NCI-H1092 treated with DMSO at 0.1 percent for 48 hours (cell line): ENCODE results near the gene SLCO3A1.
"Not testable (repeated sequence)": the region's sequence is repeated elsewhere in the genome, so short reads cannot be mapped to it uniquely, and the experiment has no call there.

Source experiments
- DNase-seq: peaks from one replicate; lab custom pipeline; 2025; lab: John Stamatoyannopoulos, UW

The SLCO3A1 gene

DNA sequence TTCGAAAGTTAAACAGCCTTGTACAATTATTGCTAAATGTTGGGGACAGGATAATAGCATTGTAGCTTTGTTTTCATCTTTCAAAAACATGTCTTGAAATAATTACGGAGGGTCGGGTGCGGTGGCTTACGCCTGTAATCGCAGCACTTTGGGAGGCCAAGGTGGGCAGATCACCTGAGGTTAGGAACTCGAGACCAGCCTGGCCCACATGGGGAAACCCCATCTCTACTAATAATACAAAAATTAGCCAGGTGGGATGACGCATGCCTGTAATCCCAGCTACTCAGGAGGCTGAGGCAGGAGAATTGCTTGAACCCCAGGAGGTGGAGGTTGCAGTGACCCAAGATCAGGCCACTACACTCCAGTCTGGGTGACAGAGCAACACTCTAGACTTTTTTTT, 216.7 kb downstream of the SLCO3A1 start:
- DNase-seq: not testable (repeated sequence)

DNA sequence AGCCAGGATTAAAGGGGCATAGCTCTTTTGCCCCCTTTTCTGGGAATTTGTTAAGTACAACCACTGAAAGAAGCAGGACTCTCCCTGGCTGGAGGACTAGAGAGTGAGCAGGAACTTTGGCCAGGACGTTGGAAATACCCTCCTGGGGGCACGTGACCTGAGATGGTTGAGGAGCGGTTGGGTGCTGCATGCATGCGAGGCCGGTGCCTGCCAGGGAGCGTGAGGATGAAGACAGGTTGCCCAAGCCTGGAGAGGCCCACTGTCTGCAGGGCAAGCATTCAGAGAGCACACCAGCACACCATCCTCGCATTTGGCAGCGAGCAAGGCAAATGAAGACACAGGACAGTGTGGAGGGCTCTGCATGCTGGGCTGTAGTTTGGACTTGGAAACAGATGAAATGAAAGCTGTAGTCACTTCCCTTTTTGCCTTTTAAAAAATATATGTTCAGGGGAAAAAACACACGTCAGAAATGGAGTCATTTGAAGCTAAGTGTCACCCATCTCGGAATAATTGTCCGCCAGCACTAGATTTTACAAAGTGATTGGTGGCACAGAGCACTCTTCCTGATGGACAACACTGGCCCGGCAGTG, 217.6 kb downstream of the SLCO3A1 start:
- no peak for DNase-seq

DNA sequence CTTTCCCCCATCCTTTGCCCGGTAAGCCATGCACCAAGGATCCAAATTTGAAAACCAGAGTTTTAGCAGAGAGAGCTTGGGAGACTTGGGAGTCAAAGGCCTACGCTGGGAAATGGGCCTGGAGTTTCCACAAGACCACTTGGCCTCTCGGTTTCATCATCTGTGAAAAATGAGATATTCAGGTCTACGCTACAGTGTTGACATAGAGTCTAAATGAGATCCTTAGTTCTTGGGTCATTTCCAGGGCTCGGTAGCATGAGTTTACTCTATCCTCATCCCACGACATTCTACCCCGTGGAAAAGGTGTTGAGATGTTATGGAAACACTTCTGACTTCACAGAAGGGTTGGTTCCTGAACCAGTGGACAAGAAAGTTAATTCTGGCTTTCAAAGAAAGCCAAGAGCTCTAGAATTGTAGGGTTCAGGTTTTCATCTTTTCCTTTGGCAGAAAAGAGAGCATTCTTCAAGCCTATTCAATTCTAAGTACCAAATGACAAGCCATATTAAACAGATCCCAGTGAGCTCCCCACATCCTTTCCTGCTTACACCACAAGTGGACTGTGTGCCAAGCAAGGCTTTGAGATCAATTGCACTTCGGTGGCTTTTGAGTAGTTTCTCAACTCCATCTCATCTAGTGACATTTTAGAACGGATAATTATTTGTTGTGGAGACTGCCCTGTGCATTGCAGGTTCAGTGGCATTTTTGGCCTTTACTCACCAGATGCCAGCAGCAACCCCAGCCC, 219.7 kb downstream of the SLCO3A1 start:
- DNase-seq: peak; percentile 15

DNA sequence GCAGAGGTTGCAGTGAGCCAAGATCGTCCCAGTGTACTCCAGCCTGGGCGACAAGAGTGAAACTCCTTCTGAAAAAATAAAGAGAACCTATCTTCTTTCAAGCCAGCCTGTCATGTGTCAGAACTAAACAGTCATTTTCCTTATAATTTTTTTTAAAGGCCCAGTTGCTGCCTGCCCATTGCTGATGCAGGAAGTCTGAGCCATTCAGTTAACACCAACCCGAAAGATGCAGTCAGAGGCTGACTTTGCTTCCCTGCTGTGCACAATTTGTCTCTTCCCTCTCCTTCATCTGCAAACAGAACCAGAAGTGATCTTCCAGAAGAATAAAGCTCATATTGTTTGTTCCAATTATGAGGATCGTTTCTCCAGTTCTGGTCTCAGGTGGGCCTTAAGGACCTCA, 220.6 kb downstream of the SLCO3A1 start:
- no peak for DNase-seq

DNA sequence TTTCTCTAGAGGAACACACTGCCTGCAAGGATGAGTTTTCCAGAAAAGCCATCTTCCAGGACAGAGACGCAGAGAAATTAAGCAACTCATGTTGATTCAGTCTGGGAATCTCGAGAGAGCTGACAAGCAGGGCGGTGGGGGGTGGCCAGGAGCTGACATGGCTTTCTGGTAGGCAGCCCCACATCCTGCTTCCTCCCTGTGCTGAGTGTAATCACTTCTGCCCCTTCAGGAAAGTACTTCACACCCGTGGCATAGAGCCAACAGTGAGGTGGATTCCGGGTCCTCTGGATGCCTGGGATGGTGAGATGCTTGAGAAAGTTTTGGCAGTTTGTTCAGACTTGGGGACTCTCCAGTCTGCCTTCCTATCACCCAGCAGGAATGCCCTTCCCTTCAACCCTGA, 221.1 kb downstream of the SLCO3A1 start:
- no peak for DNase-seq

DNA sequence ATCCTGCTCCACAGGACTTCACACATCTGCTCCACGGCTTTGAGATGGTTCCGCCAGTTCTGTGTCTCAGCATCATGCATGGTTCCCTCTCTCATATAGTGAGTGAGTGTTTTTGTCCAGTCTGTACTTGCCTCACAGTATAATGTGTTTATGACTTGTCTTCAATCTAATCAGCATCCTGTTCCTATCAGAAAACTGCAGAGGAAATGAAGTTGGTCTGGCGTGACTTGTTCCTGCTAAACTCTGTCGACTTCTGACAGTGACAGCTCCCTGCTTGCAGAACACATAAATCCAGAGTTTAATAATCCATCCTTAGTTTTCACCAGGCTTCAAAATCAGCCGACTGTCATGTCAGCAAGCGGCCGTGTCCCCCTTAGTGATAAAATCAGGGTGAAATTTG, 222.3 kb downstream of the SLCO3A1 start:
- DNase-seq: no peak

DNA sequence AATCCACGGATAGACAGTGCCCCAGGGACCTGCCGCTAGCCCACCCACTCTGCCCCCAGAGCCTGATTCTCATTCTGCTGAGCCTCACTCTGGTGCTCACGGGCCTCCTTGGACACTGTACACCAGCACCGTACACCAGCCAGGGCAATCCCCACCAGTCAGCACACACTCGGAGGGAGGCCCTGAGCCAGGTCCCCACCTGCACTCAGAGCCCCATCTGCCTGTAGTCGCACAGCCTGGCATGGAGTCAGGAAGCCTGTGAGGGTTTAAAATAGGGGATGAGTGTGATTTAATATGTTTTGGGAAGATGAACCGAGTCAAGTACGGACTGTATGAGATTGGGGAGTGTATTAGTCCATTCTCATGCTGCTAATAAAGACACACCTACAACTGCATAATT, 223.0 kb downstream of the SLCO3A1 start:
- DNase-seq: peak; percentile 25

DNA sequence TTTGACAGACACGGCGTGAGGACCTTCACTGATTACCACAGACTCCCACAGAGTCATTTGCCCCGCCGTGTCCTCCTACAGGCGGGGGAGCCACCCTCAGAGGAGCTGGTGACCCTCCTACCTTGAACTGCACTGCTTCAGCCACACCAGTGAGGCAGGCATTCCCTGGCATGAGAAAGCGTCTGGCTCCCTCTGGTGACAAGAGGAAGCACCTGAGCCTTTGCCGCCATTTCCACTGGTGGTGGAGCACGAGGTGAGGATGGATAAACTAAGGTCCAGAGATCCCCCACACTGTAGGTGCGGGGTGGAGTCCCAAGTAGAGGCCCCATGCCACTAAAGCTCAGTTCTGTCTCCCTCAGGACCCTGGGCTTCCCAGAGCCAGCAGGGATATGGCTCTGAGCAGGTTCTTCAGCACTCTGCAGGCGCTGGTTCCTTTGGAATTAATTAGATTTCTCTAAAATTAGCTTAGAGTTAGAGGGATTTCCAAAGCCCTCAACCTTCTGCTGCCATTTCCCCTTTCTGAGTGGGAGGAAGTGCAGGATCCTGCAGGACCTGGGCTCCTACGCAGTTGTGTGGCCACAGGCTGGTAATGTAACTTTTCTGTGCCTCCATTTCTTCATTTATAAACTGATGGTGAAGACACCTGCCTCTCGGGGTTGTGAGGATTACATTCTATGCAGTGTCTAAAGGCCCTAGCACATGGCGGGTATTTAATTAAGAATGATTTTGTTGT, 224.0 kb downstream of the SLCO3A1 start:
- peak; percentile 61 for DNase-seq

DNA sequence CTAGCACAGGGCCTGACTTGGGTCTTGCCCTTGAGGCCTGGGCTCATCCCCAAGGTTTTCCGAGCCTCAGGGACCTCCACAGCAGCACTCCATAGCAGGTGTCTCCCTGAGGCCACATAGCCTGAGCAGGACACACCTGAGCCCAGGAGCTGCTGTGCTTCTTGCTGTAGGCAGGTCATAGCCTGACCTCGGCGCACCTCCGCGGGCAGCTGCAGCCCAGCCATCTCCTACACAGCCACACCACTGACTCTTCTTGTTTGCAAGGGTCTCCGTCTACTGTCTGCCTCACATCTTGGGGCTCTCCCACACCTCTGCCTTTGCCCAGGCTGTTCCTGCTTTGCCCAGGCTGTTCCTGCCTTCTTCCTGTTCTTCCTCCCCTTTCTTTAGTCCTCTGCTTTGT, 224.8 kb downstream of the SLCO3A1 start:
- no peak for DNase-seq

DNA sequence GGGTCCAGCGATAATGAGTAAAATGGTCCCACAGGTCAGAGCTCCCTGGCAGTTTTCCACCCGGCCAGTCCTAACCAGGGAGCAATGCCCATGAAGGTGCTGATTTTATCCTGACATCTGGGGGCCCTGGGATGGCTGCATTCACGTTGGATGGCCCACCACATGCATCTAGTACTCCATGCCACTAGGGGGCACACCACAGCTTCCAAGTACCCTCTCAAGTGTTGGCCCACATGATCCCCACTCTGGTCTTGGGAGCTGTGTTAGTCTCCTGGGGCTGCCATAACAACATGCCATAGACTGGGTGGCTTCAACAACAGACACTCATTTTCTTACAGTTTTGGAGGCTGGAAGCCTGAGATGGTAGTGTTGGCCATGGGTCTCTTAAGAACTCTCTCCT, 225.5 kb downstream of the SLCO3A1 start:
- no peak for DNase-seq

DNA sequence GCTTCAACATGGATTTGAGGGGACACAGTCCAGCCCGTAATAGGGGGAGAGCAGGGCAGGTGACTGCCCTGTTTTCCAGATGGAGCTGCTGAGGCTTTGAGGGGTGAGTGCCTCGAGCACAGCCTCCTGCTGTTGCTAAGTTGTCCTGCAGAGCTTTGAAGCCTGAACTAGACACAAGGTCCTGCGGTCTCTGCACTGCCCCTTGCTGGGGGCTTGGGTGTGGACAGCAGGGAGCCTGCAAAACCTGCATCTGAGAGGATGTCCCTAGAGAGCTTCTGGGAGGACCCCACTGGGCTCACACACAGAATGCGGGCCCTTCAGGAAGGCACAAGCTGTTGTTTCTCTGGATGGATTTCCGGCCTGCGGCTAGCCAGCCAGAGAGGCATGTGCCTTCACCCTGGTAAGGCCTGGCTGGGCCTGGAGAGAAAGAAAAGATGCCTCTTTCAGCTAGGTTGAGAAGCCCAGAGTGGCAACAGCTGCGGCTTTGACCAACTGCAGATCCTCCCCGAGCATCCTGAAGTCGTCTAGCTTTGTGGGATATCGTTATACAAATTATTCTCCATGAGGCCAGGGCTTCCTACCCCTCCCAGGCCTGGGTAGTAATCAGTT, 226.2 kb downstream of the SLCO3A1 start:
- DNase-seq: no peak

DNA sequence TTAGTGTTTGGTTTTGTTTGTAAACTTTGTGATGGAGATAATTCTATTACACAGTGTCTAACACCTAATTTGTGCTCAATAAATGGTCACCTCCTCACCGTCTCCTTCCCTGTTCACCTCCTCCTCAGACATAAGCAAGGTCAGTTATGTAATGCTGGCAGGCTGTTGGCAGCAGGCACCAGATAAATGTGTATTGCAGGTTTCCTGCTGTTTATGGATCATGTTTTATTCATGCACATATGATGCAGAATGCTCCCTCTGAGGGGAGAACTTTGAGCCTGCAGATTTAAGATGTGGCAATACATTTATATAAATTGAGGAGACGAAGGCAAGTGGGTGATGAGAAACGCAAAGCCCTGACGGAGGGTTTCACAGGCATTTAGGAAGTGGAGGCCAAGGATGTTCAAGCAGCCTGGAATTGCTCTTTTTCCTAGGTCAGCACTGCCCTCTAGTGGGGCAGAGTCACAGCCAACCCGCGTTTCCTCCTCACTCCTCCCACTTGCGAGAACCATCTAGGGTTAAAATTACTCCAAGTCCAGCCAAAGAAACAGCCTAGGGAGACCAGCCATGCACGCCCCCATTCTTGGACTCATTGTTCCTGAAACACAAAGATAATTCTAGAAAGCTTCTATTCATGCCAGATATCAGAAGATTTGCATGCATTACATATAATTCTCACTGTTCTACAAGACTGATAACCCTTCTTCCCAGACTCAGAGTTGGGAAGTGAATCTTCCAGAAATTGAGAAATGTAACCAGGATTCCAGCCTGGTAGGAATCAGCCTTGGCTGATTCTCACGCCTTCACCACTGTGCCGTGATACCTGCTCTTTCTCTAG, 228.7 kb downstream of the SLCO3A1 start:
- peak; percentile 54 for DNase-seq

DNA sequence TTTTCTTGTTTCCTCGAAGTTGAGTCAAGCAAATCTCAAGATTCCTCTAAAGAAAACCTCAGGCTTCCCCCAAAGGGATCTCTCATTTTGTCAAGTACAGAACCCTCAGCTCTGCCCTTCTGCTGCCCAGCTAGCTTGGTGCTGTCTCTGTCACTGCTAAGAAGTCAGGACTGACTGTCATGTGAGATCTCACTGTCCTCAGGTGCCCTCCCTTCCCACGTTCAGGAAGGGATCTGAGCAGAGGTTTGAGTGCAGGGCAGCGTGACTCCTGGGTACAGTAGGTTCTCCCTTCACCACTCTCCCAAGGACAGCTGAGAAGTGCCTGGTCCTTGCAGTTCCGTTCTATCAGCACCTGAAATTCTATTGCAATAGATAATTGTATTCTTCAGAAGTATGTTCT, 229.7 kb downstream of the SLCO3A1 start:
- DNase-seq: no peak

DNA sequence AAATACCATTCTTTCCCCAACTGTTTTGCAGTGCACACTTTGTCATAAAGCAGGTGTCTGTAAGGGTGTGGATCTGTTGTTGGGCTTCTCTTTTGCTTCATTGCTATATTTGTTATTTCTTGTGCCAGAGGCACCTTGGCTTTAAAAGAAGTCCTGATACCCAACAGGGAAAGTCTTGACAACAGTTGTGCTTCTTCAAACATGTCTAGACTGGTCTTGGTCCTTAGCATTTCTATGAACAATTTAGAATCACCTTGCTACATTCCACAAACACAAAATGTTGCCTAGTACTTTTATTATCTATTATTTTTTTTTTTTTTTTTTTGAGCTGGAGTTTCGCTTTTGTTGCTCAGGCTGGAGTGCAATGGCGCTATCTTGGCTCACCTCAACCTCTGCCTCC, 233.7 kb downstream of the SLCO3A1 start:
- no peak for DNase-seq

DNA sequence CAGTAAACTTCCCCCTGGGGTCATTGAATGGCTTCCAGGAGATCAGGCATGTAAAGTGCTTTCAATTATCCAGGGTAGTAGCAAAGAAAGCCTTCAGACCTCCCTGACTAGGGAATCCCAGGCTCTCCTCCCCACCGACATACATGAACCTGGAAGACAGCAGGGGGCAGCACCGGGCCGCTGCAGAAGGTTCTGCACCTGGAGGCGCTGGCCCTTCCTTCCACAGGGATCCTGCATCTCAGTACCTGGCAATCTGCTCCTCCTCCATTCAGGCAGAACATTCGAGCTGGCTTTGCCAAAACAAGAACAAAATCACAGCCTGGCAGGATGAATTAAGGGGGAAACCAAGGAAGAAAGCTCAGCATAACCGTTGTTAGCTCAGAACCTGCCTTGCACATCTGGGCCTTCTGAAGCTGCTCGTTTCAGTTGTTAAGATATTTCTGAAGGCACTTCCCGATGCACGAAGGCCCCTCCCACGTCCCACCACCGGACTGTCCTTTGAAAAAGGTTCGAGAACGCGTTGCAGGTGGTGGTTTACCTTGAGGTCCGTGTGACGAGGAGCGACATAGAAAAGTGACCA, 237.7 kb downstream of the SLCO3A1 start:
- peak; percentile 47 for DNase-seq

DNA sequence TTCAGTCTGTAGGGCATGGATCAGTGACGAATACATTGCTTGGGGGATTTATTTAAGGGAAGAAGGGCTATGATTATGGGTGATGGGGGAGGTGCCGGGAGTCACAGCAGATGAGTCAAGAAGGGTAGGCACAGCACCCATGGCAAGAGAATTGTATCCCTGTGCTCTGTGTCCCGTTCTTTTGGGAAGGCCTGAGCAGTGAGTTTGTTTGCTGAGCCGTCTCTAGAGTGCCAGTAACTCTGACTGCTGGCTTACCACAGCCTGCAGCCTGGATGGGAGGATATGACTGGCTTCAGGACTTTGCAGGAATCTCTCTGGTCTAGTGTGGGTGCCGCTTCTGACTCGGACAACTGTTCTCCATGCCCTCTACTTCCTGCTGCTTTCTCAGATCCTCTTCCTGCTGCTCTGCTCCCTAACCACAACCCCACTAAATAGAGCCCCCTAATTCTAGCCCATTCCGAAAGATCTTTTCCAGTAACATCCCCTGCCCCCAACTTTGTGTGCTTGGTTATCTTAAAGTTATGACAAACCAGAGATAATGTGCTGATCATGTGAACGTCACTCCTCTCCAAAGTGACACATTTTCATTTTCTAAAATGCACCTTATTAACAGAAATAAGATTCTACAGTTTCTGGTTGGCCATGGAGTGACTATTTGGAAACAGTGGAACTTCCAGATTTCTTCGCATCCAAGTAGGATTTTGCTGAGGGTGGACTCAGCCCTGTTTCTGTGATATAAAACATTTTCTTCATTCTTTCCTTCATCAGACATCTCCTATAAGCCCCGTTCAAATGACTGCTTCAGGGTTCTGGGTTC, 239.0 kb downstream of the SLCO3A1 start:
- no peak for DNase-seq

DNA sequence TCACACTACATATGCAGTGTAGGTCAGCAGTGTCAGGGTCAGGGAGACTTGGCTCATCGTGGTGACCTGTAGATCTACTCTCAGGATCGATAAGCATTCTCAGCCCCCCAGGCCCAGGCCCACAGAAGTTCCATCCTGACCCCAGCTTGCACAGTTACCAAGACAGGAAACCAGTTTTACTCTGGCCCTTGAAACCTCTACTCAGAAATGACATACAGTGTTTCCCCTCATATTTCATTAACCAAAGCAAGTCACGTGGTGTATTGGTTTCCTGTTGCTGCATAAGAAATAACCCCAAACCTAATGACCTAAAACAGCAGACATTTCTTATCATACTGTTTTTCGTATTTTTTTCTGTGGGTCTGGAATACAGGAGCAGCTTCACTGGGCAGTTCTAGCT, 242.2 kb downstream of the SLCO3A1 start:
- DNase-seq: no peak

DNA sequence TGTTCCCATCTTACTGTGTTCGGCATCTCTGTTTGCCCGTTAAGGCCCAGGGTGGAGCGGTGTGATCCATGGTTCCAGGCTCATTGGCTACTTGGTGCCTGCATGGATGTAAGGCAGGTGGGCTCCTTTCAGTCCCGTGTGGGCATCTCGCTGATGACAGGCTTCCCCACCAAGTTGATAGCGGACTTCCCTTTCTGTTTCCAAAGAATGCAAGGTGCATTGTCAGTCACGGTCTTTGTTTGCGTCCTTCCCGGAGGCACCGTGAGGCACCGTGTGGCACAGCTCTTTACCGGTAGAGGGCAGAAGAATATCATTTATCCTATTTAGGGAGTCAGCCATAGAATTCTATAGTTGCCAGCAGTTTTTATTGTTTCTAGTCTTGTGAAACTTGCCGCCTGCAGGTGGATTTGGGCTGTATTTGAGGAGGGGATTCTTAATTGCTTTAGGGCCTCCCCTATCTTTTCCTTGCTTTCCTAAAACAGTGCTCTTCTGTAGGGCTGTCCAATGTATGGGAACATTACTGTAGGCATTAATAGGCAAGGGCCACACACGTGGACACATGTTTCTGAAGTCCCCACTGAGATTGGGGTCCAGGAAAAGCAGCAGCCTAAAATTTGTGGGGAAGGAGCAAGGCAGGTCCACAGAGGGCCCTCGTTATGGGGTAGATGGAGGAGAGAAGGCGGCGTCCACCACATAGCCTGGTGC, 244.1 kb downstream of the SLCO3A1 start:
- DNase-seq: peak; percentile 38

DNA sequence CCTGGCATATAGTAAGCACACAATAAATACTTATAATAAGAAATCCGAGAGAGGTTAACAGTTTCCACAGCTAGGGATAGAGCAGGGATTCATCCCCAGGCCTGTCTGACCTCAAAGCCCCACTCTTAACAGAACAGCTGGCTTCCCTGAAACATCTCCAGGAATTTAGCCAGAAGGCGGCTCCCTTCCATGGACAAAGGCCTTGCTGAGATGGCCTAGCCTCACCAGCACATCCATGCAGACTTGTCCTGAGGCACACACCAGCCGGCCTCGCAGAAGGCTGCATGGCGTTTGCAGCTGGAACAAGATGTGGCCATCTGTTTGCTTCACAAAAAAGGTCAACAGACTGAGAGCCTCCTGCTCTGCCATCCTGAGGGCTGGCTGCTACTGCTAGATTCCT, 245.4 kb downstream of the SLCO3A1 start:
- DNase-seq: no peak

DNA sequence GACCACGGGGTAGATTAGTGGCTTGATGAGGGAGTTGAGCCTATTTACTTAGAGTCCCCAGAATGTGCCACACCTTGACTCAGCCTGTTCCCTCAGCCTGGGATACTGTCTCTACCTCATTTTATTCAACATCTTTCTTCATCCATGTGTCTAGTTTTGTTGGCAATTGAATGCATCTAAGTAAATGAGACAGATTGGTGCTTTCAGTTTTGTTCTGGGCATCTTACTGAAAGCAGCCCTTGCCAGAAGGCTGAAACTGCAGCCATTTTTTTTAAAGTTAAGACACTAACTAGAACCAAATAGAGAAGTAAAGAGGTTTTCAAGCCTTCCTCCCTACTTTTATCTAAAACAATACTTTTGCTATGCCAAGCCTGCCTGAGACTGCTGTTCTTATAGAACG, 246.8 kb downstream of the SLCO3A1 start:
- DNase-seq: no peak
